ENCODE data around the gene OXSR1. TPM values are rescaled to one million over a fixed set of nuclear protein-coding genes. Genes with fewer than 3 reads are reported as not detected.
"Not testable (repeated sequence)": the region's sequence is repeated elsewhere in the genome, so short reads cannot be mapped to it uniquely, and the experiment has no call there.

The OXSR1 gene
- total RNA-seq, 1 experiment from 2014 or later = 28.9 TPM

DNA sequence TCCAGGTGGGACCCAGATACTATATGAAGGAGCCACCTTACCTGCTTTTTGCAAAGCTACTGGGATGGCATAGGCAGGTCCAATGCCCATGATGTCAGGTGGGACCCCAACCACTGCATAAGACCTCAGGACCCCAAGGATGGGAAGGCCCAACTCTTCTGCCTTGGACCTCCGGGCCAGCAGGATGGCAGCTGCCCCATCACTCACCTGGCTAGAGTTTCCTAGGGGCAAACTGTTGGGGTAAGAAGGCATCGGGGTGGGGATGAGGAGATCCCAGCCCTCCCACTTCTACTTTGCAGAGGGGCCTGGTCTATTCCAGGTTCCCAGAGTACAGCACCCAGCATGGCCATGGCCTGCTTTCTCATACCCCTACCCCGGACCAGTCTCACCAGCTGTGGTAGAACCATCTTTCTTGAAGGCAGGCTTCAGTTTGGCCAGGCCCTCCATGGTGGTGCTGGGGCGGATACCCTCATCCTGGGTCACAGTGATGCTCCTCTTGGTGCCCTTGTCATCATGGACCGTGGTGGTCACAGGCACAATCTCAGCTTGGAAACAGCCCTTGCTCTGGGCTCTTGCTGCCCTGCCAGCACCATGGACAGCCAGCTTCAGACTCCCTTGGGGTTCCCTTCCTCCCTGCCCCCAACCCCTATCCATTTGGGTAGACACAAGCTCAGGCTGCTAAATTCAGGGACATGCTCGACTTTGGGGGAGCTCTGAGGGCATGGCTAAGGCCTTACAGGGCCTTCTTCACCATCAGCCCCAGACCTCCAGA lies 39.0 kb upstream of the OXSR1 start:
- in situ Hi-C loops (cut with HindIII; ENCODE audit: low sequenced_read_pairs) = no loop called here
- no peak for DNase-seq (ENCODE audit: low spot score)

DNA sequence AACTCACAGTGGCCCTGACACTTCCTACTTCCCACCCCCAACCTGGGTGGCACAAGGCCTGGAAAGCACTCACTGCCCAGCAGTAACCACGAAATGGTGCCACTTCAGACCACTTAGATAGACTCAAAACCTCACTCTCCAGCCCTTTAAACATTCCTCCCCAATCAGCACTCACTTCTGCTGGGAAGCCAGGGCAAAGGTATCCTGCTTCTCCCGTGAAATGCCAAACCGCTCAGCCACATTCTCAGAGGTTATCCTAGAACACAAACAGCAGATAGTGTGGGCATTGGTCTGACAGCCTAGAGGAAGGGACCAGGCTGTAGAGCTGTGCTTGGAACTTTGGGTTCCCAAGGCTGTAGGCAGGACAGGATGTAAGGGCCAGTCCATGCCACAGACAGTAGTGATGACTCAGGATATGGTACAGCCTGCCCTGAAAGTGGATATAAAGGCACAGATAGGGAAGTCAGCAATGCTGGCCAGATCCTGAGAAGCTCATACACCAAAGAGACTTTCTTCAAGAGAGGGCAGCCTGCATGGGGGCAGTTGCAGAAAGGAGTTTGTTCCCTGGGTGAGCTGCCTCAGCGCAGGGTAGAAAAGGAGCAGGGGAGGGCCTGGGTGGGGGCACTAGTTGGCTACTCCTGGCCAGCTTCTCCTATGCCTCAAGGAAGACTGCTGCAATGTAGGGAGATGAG lies 37.6 kb upstream of the OXSR1 start:
- DNase-seq (ENCODE audit: low spot score) = no peak
- in situ Hi-C loops (cut with HindIII; ENCODE audit: low sequenced_read_pairs) = no loop called here

- DNase-seq (ENCODE audit: low spot score) = no peak
- in situ Hi-C loops (cut with HindIII; ENCODE audit: low sequenced_read_pairs) = no loop called here
Measured at GRCh38 chr3:38128303-38128655, 37.1 kb upstream of the OXSR1 start.

DNA sequence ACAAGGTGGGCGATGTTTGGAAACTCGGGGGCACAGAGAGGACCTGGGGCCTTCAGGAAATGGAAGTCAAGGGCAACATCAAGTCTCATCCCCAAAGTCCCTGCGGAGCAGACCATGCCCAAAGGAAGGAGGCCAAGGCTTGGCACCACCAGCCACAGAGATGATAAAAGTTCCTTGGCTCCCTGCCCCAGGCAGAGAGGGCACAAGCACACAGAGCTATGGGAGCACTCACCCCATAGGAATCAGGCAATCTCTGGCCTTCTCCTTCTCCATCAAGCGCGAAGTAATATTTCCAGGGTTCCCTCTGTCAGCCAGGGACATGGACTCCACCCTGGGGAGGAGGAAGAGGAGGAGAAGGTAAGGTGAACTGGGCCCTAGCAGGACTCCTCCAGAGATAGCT lies 36.3 kb upstream of the OXSR1 start:
- DNase-seq (ENCODE audit: low spot score) = no peak
- in situ Hi-C loops (cut with HindIII; ENCODE audit: low sequenced_read_pairs) = no loop called here

DNA sequence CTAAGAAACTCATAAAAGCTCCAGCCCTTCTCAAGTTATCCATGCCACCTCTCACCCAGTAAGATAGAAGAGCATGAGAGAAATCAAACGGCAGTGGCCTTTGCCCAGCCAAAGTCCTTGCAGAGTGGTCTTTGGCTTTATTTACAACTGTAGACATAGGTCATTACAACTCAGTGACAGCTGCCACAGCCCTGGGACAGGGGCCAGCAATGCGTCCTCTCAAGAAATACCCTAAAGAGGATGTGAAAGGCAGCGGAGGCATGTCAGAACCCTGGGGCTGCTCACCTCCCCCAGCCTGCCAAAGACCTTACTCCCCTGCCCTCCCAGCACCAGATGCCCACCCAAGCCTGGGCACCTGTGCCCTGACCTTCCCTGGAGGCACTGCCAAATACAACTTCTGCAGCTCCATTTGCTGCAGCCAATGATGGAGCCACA lies 34.7 kb upstream of the OXSR1 start:
- no peak for DNase-seq (ENCODE audit: low spot score)
- in situ Hi-C loops (cut with HindIII; ENCODE audit: low sequenced_read_pairs) = no loop called here

- in situ Hi-C loops (cut with HindIII; ENCODE audit: low sequenced_read_pairs) = no loop called here
- DNase-seq (ENCODE audit: low spot score) = peak; percentile 27
Measured at GRCh38 chr3:38131621-38132369, 33.5 kb upstream of the OXSR1 start.

DNA sequence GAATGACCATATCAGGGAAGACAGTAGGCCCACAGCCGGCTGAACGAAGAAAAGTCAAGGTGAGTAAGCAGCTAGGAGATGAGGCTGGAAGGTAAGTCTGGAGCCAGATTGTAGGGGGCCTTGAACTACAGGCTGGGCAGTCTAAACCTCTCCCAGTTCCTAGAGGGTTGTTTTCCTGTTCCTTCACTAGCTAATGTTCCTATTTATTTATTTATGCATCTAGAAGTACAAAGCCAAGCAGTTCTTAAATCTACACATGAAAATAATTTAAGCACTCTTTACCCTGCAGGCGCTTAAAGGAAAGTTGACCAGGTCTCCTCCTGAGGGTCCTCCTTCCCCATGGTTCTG lies 32.2 kb upstream of the OXSR1 start:
- in situ Hi-C loops (cut with HindIII; ENCODE audit: low sequenced_read_pairs) = no loop called here
- DNase-seq (ENCODE audit: low spot score) = no peak

GRCh38 chr3:38133557-38134405 lies 31.6 kb upstream of the OXSR1 start:
- in situ Hi-C loops (cut with HindIII; ENCODE audit: low sequenced_read_pairs) = no loop called here
- DNase-seq (ENCODE audit: low spot score) = no peak

GRCh38 chr3:38134517-38135143 lies 30.7 kb upstream of the OXSR1 start:
- DNase-seq (ENCODE audit: low spot score); in situ Hi-C loops (cut with HindIII; ENCODE audit: low sequenced_read_pairs): not testable (repeated sequence)

GRCh38 chr3:38135621-38136277 lies 29.6 kb upstream of the OXSR1 start:
- in situ Hi-C loops (cut with HindIII; ENCODE audit: low sequenced_read_pairs); DNase-seq (ENCODE audit: low spot score): not testable (repeated sequence)

DNA sequence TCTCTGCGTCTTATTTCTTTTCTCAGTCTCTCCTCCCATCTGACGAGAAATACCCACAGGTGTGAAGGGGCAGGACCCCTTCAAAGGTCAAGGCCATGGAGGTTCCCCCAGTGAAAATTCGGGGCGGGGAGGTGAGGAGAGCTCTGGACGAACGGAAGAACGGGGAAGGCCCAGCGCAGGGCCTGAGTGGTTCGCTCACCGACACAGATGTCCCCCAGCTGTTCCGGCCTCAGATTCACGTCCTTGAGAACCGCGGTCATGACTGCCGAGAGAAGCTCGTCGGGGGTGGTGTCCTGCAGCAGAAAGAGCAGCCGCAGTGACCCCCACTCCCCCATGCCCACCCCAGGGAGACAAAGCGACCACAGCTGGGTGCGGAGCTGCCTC lies 29.0 kb upstream of the OXSR1 start:
- in situ Hi-C loops (cut with HindIII; ENCODE audit: low sequenced_read_pairs) = no loop called here
- DNase-seq (ENCODE audit: low spot score) = no peak

DNA sequence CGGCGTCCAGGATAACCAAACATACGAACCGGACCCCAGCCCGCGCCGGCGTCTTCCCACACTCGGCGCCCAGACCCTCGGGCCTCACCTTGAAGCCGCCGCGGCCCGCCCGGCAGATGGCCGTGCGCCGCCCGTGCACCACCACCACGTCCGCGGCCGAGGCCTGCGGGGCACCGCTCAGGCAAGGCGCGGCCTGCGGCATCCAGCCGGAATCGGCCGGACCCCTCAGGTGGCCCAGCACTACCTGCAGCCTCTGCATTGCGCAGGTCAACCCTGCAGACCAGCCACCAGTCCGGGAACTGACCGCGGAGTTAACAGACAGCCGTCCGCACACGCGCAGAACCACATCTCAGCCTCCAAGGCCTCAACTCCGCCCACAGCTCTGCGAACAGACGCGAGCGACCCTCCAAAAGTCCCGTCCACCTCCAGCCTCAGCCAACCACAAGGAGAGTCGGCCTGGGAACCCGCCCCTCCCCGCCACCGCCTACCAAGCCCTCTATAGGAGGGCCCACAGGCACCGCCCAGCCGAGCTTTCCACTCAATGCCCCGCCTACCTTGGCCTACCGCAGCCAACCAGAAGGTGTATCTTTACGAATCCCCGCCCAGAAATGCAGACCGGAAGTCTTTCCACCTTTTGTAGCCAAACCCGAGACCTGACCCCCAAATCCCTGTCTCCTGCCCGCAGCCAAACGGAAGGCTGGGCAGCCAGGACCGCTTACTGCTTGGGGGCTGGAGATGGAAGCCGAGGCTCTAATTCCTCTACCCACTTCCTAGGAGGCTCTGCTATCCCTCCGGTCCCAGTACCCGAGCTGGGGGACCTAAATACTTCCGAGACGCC lies 28.3 kb upstream of the OXSR1 start, which contains the start of gene ACAA1:
TSS of gene ACAA1 (minus strand) at position 351 of the 838 bp plus-strand sequence. CDS start at position 259, 92 bp downstream.
- DNase-seq (ENCODE audit: low spot score) = peak; percentile 100
- in situ Hi-C loops (cut with HindIII; ENCODE audit: low sequenced_read_pairs) = no loop called here

GRCh38 chr3:38137615-38138348 lies 27.6 kb upstream of the OXSR1 start:
- DNase-seq (ENCODE audit: low spot score) = peak; percentile 23
- in situ Hi-C loops (cut with HindIII; ENCODE audit: low sequenced_read_pairs) = no loop called here

- in situ Hi-C loops (cut with HindIII; ENCODE audit: low sequenced_read_pairs) = no loop called here
- peak; percentile 60 for DNase-seq (ENCODE audit: low spot score)
Measured at GRCh38 chr3:38138349-38139190, 26.8 kb upstream of the OXSR1 start, which contains the start of gene MYD88. Gene MYD88, plus strand, starts transcription at chr3:38138661. Its CDS starts 40 bp downstream, at chr3:38138701.

DNA sequence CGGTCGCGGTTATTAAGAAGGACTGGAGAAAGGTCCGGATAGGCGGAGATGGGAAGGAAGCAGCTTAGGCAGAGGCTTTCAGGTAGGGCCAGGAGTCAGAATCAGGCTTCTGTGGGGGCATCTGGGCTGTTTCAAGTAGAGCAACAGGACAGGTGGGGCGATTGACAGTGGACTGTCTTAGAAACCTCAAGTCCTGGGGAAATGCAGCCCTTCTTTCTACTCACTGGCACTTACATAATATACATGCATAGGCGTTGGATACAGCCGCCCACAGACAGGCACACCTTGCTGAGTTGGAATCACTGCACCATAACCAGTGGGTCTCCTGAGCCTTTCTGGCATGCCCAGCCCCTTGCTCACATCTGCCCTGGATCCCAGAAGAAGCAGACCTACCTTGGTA lies 26.1 kb upstream of the OXSR1 start:
- DNase-seq (ENCODE audit: low spot score) = peak; percentile 55
- in situ Hi-C loops (cut with HindIII; ENCODE audit: low sequenced_read_pairs) = no loop called here

DNA sequence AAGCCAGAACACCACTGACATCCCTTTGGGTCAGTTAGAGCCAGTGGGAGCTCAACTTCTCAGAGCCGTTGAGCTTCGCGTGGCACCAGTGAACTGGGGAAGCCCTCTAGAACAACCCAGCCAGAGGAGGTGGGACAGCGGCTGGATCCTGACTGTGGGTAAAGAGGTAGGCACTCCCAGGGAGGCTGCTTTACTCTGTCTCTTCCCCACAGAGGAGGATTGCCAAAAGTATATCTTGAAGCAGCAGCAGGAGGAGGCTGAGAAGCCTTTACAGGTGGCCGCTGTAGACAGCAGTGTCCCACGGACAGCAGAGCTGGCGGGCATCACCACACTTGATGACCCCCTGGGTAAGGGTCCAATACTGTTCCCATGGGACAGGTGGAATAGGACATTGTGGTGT lies 25.7 kb upstream of the OXSR1 start:
- DNase-seq (ENCODE audit: low spot score) = no peak
- in situ Hi-C loops (cut with HindIII; ENCODE audit: low sequenced_read_pairs) = no loop called here
